HT-29 (cell line): ENCODE measurements around the gene ZNF584. TPM values are rescaled to one million over a fixed set of nuclear protein-coding genes. Genes with fewer than 3 reads are reported as not detected.
"Not testable (repeated sequence)": the region's sequence is repeated elsewhere in the genome, so short reads cannot be mapped to it uniquely, and the experiment has no call there.

Source experiments
- DNase-seq: peaks from one replicate; pipeline ENCODE4 v3.0.0-alpha.2; 2015; ENCODE audit warnings: low spot score
- total RNA-seq: library from RNA; depleted of rRNA; stranded (reverse); fragments of >200 nt; shearing (Covaris generic); gene quantifications from 2 replicates; pipeline ENCODE4 v1.2.3, GENCODE V29; 2014

The ZNF584 gene
- total RNA-seq, 1 experiment from 2014 or later, result 33.1 TPM

DNA sequence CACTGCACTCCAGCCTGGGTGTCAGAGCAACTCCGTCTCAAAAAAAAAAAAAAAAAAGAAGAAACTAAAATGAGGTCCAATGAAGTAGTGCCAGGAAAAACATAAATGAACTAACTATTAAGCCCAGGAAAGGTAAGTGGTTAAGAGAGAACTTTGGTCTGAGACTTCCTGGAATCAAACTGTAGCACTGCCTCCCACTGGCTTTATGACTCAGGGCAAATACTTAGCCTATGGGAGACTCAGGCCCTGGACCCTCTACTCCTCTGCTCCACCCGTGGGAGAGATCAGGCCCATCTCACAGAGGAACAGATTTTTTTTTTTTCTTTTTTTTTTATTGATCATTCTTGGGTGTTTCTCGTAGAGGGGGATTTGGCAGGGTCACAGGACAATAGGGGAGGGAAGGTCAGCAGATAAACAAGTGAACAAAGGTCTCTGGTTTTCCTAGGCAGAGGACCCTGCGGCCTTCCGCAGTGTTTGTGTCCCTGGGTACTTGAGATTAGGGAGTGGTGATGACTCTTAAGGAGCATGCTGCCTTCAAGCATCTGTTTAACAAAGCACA lies 4.5 kb upstream of the ZNF584 start:
- DNase-seq, result peak; percentile 23

DNA sequence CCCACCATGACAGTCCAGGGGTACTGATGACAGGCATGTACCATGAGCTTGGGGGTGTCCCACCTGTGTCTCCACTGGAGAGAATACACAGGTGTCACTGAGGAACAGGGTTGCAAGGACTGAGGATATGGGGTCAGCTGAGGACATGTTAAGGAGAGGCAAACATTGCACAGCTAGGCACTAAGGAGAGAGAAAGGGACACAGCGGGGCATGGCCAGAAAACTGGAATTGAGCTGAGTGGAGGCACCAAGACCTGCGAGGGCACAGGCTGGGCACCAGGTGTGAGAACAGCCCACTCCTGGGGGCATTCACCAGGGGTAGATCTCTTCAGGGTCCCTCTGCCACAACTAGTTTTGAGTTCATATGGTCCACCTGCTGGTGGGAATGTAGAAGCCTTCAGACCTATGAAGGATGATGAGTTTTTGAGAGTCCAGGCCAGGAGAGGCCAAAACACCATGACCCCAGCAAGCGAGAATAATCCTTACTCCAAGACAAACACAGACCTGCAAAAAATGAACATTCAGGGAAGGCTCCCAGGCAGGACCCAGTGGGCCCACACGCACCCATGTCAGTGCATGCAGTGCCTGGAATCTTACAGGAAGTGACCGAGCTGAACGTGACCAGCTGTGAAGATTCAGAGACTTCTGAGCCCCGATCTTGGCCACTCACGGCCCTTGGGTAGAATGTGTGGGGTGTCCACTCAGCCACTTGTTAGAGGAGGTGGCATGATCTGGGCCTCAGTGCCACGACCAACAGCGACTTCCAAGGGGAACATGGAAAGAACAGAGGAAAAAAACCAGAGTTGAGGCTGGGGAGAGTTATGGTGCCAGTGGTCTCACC lies 1.4 kb upstream of the ZNF584 start:
- DNase-seq, result peak; percentile 60

- DNase-seq, result no peak
Observed at GRCh38 chr19:58407658-58408151, 744 bp upstream of the ZNF584 start.

DNA sequence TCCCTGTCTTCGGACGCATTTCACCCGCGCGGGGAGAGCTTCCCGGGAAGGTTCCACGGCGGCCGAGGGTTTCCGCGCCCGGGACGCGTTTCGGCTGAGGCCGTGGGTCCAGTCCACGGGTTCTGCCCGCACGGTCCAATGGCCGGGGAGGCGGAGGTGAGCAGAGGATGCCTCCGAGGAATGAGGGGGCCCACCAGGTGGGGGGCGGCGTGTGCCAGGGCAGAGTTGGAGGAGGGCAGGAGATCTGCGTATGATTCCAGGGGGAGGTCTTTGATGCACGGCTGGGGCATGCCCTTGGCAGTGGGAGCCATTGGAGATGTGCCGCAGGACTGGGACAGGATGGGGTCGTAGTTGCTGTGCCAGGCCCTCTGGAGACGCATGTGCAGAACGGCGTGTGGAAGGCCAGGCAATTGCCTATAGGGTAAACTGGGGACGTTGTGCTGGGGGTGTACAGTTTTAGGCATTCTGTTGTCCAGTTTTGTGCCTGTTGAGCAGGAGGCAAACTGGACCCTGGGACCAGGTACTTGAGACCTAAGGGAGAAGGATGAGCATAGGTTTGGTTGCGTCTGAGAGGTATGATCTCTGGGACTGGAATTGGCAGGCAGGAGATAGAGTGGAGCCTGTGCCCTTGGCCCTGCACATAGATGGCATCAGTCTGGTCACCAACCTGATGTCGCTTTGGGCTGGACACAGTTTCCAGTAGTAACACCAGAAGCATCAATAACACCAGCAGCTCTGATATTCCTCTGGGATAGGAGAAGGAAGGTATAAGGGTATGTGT lies 751 bp downstream of the ZNF584 start:
- peak; percentile 50 for DNase-seq

DNA sequence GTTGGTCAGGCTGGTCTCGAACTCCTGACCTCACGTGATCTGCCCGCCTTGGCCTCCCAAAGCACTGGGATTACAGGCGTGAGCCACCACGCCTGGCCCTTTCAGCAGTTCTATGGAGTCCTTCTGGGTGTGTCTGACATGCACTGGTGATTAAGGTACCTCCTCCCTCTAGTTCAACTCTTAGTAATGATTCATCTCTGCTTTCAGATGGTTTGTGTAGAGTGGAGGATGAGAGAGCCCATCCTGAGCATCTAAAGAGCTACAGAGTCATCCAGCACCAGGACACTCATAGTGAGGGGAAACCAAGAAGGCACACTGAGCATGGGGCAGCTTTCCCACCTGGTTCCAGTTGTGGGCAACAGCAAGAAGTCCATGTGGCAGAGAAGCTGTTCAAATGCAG lies 8.2 kb downstream of the ZNF584 start:
- DNase-seq, result no peak

- no peak for DNase-seq
Observed at GRCh38 chr19:58417071-58417470, 8.6 kb downstream of the ZNF584 start.

DNA sequence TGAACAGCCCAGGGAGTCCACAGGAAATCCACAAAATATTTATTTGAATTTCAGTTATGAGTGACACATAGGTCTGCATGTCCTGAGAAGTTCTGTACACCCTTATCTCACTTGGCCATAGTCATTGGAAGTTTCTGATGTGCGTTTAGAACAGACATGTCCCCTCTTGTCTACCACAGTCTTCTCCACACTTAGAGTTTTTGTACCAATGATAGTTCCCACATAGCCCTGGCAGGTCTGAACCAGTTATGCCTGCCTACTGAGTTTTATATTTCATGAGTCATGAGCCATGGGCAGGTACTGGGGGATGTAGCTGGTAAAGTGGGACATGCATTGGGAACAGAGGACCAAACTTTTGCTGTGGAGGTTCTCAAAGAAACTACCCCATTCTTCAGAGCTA lies 20.2 kb downstream of the ZNF584 start:
- DNase-seq, result no peak

DNA sequence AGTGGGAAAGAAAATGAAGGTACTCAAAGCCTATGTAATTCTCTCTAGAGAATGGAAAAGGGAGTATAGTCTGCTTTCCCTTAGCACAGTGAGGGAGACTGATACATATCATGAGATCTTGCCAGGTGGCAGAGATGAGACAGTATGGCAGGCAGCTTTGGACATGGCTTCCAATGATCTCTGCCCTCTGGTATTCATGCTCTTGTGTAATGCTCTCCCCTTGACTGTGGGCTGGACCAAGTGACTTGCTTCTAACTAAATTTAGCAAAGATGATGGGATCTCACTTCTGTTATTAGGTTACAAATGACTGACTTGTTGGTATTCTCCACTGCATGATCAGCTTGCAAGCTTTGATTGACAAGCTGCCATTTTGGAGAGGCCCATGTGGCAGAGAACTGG lies 21.3 kb downstream of the ZNF584 start:
- DNase-seq, result no peak

DNA sequence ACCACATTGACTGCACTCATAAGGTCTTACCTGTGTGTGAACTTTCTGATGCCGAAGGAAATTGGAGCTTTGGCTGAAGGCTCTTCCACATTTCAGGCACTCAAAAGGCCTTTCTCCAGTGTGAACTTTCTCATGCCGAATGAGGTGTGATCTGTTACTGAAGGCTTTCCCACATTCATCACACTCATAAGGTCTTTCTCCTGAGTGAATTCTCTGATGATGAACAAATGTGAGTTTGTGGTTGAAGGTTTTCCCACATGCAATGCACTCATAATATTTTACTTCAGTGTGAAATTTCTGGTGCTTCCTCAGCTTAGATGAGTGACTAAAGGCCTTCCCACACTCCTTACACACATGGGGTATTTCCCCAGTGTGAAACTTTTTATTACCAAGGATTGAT lies 25.8 kb downstream of the ZNF584 start:
- no peak for DNase-seq

- no peak for DNase-seq
Observed at GRCh38 chr19:58439576-58440554, 31.4 kb downstream of the ZNF584 start, which contains the start of gene ZNF132. Gene ZNF132, minus strand, starts transcription at chr19:58440153. Its CDS starts 332 bp downstream, at chr19:58439821.

GRCh38 chr19:58440556-58440955 lies 32.1 kb downstream of the ZNF584 start:
- DNase-seq, result no peak

DNA sequence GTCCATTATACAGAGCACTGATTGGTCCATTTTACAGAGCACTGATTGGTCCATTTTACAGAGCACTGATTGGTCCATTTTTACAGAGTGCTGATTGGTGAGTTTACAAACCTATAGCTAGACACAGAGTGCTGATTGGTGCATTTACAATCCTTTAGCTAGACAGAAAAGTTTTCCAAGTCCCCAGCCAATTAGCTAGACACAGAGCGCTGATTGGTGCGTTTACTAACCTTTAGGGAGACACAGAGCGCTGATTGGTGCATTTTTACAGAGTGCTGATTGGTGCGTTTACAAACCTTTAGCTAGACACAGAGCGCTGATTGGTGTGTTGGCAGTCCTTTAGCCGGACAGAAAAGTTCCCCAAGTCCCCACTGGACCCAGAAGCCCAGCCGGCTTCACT lies 34.5 kb downstream of the ZNF584 start:
- DNase-seq, result not testable (repeated sequence)

GRCh38 chr19:58448860-58449259 lies 40.4 kb downstream of the ZNF584 start:
- DNase-seq, result not testable (repeated sequence)

DNA sequence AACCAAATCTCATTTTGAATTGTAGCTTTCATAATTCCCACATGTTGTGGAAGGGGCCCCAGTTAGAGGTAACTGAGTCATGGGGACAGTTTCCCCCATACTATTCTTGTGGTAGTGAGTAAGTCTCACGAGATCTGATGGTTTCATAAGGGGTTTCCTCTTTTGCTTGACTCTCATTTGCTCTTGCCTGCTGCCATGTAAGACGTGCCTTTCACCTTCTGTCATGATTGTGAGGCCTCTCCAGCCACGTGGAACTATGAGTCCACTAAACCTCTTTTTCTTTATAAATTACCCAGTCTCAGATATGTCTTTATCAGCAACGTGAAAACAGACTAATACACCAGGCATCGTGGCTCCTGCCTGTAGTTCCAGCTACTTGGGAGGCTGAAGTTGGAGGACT lies 41.5 kb downstream of the ZNF584 start:
- DNase-seq, result not testable (repeated sequence)

DNA sequence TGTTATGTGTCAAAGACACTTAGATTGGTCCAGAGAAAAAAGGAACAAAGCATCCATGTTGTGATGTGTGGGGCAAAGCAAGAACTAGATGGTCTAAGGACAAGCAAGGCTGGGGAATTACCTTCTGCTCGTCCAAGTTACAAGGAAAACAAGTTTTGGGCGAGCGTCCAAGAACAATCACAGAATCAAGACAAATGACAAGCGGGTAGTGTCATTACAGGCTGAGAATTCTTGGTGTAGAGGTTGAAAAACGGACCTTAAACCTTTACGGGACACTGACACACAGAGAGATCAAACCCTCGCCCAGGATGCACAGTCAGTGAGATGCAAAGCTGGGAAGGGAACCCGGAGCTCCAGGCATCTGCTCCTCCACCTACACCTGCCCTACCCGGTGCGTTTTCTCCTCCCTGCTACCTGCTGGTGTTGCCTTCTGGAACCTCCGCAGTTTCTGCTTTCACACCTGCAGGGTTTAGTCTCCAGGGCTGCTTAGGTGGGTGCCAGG lies 42.5 kb downstream of the ZNF584 start:
- DNase-seq, result no peak

DNA sequence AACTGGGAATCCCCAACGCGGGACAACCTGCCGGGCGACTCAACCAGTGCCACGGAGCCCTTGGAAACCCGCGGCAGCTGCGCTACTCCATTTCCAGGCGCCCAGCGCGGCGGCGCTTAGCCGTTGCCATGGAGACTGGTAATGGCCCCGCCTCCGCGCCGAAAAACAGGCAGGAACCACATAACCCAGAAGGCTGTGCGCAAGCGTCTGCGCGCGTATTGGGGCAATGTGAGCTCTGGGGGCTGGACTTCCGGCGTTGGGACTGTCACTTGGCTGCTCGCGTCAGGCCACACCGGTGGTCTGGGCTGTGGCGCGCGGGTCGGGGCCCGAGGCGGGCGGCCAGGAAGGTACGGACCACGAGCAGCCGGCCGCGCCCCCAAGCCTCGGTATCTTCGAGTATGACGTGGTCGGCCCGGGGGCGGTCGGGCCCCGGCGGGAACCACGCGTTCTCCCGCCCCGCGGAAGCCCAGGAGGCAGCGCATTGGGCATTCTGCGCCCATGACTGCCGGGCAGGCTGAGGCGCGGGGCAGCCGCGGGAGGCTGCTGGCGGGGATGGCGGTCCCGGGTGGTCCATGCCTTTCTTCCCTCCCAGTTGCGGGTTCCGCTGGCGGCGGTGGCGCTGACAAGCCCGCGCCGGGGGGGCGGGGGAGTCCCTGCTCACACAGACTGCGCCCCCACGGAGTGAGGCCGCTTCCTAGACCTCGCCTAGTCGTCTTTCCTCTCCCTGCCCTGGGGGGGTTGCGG lies 43.1 kb downstream of the ZNF584 start, which contains the start of gene ZNF324B:
Gene ZNF324B (plus strand): TSS at position 265 of the 744 bp plus-strand sequence. CDS start 2,080 bp downstream, outside the sequence.
- DNase-seq, result peak; percentile 99

DNA sequence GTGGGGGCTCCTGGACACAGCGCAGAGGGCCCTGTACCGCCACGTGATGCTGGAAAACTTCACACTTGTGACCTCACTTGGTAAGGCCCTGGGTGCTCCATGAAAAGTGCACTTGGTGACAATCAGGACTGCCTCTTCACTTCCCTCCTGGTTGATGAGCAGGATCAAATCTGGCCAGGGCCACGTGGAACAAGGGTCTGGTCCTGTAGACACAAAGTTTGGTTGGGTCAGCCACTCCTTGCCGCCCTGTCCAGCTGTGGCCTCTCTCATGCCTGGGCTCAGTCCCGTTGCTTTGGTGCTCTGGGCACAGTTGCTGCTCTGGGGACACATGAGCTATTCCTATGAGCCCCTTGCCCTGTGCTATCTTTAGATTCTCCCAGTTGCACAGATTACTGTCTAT lies 45.3 kb downstream of the ZNF584 start:
- no peak for DNase-seq

DNA sequence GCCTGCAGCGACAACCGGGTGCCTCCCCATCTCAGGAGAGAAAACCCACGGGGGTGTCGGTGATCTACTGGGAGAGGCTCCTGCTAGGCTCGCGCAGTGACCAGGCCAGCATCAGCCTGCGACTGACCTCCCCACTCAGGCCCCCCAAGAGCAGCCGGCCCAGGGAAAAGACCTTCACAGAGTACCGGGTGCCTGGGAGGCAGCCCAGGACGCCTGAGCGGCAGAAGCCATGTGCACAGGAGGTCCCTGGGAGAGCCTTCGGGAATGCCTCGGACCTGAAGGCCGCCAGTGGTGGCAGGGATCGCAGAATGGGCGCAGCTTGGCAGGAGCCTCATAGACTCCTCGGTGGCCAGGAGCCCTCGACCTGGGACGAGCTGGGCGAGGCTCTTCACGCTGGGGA lies 46.9 kb downstream of the ZNF584 start:
- no peak for DNase-seq

GRCh38 chr19:58456111-58456510 lies 47.7 kb downstream of the ZNF584 start:
- no peak for DNase-seq

- DNase-seq, result no peak
Observed at GRCh38 chr19:58460039-58460438, 51.6 kb downstream of the ZNF584 start.
